ENCODE measurements around the gene EPN1. TPM values are rescaled to one million over a fixed set of nuclear protein-coding genes. Genes with fewer than 3 reads are reported as not detected.

EPN1 gene
- polyA plus RNA-seq, 1 experiment = 60.8 TPM

GRCh38 chr19:55683449-55684261 is 8.6 kb downstream of the EPN1 start:
- TF ChIP-seq CTCF (IDR thresholded peaks at IDR 0.05; ENCODE audit: insufficient read depth, low read depth, low read length) = no peak
- Histone ChIP-seq H3K4me3 (ENCODE audit: low read depth, low read length) (no peak overlapping the region), H3K36me3 (ENCODE audit: control insufficient read depth, insufficient read depth, low read length) (peaks cover 44% of the 10 kb centered on the region), H3K27me3 (ENCODE audit: control insufficient read depth, insufficient read depth, low read length) (no peaks in the 10 kb centered on the region)
- ChIA-PET CTCF (interaction anchor here (1.2 kb wide), 1 partner anchor 21 kb away, joined by 3 read pairs; no protein-coding TSS in a partner anchor), POLR2A (no interaction called here)
- no peak for DNase-seq (ENCODE audit: low read depth)

- POLR2A ChIA-PET = no interaction called here
Observed at GRCh38 chr19:55684946-55685681, 10.1 kb downstream of the EPN1 start.

GRCh38 chr19:55685776-55686175 is 10.8 kb downstream of the EPN1 start:
- CTCF ChIA-PET = no interaction called here
- no peak overlapping the region for H3K4me3 ChIP-seq (ENCODE audit: low read depth, low read length)
- no peaks in the 10 kb centered on the region for H3K27me3 ChIP-seq (ENCODE audit: control insufficient read depth, insufficient read depth, low read length)
- H3K36me3 ChIP-seq (ENCODE audit: control insufficient read depth, insufficient read depth, low read length) = peaks cover 43% of the 10 kb centered on the region
- DNase-seq (ENCODE audit: low read depth) = no peak
- POLR2A ChIA-PET = no interaction called here
- TF ChIP-seq CTCF (IDR thresholded peaks at IDR 0.05; ENCODE audit: insufficient read depth, low read depth, low read length) = no peak

More at GRCh38 chr19:55684946-55685681, 10.1 kb downstream of the EPN1 start:
- CTCF ChIA-PET = no interaction called here
- H3K36me3 ChIP-seq (ENCODE audit: control insufficient read depth, insufficient read depth, low read length) = peaks cover 43% of the 10 kb centered on the region
- no peak overlapping the region for H3K4me3 ChIP-seq (ENCODE audit: low read depth, low read length)
- no peak for TF ChIP-seq CTCF (IDR thresholded peaks at IDR 0.05; ENCODE audit: insufficient read depth, low read depth, low read length)
- DNase-seq (ENCODE audit: low read depth) = no peak
- H3K27me3 ChIP-seq (ENCODE audit: control insufficient read depth, insufficient read depth, low read length) = no peaks in the 10 kb centered on the region

GRCh38 chr19:55686311-55687050 is 11.5 kb downstream of the EPN1 start:
- Histone ChIP-seq H3K36me3 (ENCODE audit: control insufficient read depth, insufficient read depth, low read length) (peaks cover 44% of the 10 kb centered on the region), H3K4me3 (ENCODE audit: low read depth, low read length) (no peak overlapping the region), H3K27me3 (ENCODE audit: control insufficient read depth, insufficient read depth, low read length) (no peaks in the 10 kb centered on the region)
- DNase-seq (ENCODE audit: low read depth) = no peak
- no peak for TF ChIP-seq CTCF (IDR thresholded peaks at IDR 0.05; ENCODE audit: insufficient read depth, low read depth, low read length)
- POLR2A ChIA-PET = no interaction called here
- CTCF ChIA-PET = no interaction called here
